Tibial artery (tissue), 4 donors: ENCODE measurements around the gene ITPRIPL1.

Source experiments
- DNase-seq, 2 donors: peaks; one replicate each; pipeline ENCODE4 v3.0.0-alpha.2; 2019
- H3K27ac ChIP-seq, 2 donors: fragments of 200-600 bp; sonication (generic) in 1 of 2; 1 replicate in 1 of 2; 2 replicates in 1 of 2; pipeline ENCODE4 v1.5.1; 2018 to 2019; ENCODE audit warnings: mild to moderate bottlenecking in 1 of 2
- H3K27me3 ChIP-seq, 2 donors: fragments of 200-600 bp; sonication (generic) in 1 of 2; one replicate each; pipeline versions ENCODE4 v1.5.1 to v1.6.0; 2016 to 2019
- H3K36me3 ChIP-seq, 3 donors: fragments of 200-600 bp; sonication (generic) in 2 of 3; one replicate each; pipeline ENCODE4 v1.5.1; 2016 to 2019; ENCODE audit warnings: mild to moderate bottlenecking in 2 of 3
- H3K4me1 ChIP-seq, 4 donors: fragments of 200-600 bp; sonication (generic) in 2 of 4; 1 replicate in 3 of 4; 2 replicates in 1 of 4; pipeline ENCODE4 v1.5.1; 2016 to 2019
- H3K4me3 ChIP-seq, 2 donors: fragments of 200-600 bp; sonication (generic) in 1 of 2; 1 replicate in 1 of 2; 2 replicates in 1 of 2; pipeline ENCODE4 v1.5.1; 2018 to 2019; ENCODE audit warnings: mild to moderate bottlenecking in 2 of 2
- H3K9me3 ChIP-seq, 3 donors: fragments of 200-600 bp; sonication (generic) in 1 of 3; one replicate each; pipeline ENCODE4 v1.5.1; 2016 to 2019
- CTCF ChIP-seq, 2 experiments: fragments of 200-600 bp in 1 of 2; fragments of 450-650 bp in 1 of 2; IDR thresholded peaks; one replicate each; pipeline ENCODE4 v1.5.1; 2017 to 2019; ENCODE audit warnings: antibody characterized with exemption in 2 of 2, mild to moderate bottlenecking in 1 of 2, moderate library complexity in 1 of 2
- intact Hi-C: fragments of 100-400 bp; cut with DNase I; formaldehyde crosslinking; loops from one replicate; pipeline ENCODE4 v1.15.0; 2023; ENCODE audit warnings: low total_unique reads

The ITPRIPL1 gene

GRCh38 chr2:96317584-96317997, 7.5 kb upstream of the ITPRIPL1 start:
- no peaks in the 10 kb centered on the region for H3K36me3 ChIP-seq
- H3K9me3 ChIP-seq = no peaks in the 10 kb centered on the region
- H3K4me1 ChIP-seq = peaks cover 0 to 18% (median 13%) of the 10 kb centered on the region in 4 donors
- H3K27ac ChIP-seq = no peak overlapping the region
- intact Hi-C loops = no loop called here
- H3K4me3 ChIP-seq = no peak overlapping the region
- TF ChIP-seq CTCF (IDR thresholded peaks at IDR 0.05) = no peak
- peak in 1 of 2 donors; percentile 40 for DNase-seq
- H3K27me3 ChIP-seq = peaks cover 0 to 42% of the 10 kb centered on the region in 2 donors

GRCh38 chr2:96318723-96319122, 6.4 kb upstream of the ITPRIPL1 start:
- Histone ChIP-seq H3K36me3 (no peaks in the 10 kb centered on the region), H3K4me1 (peaks cover 0 to 18% (median 13%) of the 10 kb centered on the region in 4 donors), H3K27ac (no peak overlapping the region), H3K4me3 (no peak overlapping the region), H3K27me3 (peaks cover 0 to 51% of the 10 kb centered on the region in 2 donors), H3K9me3 (no peaks in the 10 kb centered on the region)
- peak in 1 of 2 donors; percentile 3 for DNase-seq
- TF ChIP-seq CTCF (IDR thresholded peaks at IDR 0.05) = no peak
- intact Hi-C loops = no loop called here

GRCh38 chr2:96319396-96319795, 5.7 kb upstream of the ITPRIPL1 start:
- Histone ChIP-seq H3K9me3 (no peaks in the 10 kb centered on the region), H3K27ac (no peak overlapping the region), H3K4me3 (no peak overlapping the region), H3K4me1 (peaks cover 0 to 18% (median 13%) of the 10 kb centered on the region in 4 donors), H3K36me3 (no peaks in the 10 kb centered on the region), H3K27me3 (peaks cover 0 to 55% of the 10 kb centered on the region in 2 donors)
- peak in 1 of 2 donors; percentile 9 for DNase-seq
- intact Hi-C loops = no loop called here
- no peak for TF ChIP-seq CTCF (IDR thresholded peaks at IDR 0.05)

GRCh38 chr2:96320326-96320725, 4.8 kb upstream of the ITPRIPL1 start:
- H3K27ac ChIP-seq = no peak overlapping the region
- DNase-seq = peak in 1 of 2 donors; percentile 34
- H3K27me3 ChIP-seq = peaks cover 0 to 62% of the 10 kb centered on the region in 2 donors
- no peak overlapping the region for H3K4me3 ChIP-seq
- H3K9me3 ChIP-seq = no peaks in the 10 kb centered on the region
- intact Hi-C loops = no loop called here
- no peak for TF ChIP-seq CTCF (IDR thresholded peaks at IDR 0.05)
- peaks cover 0 to 25% (median 17%) of the 10 kb centered on the region in 4 donors for H3K4me1 ChIP-seq
- H3K36me3 ChIP-seq = no peaks in the 10 kb centered on the region

- intact Hi-C loops = no loop called here
- H3K27me3 ChIP-seq = peaks cover 0 to 68% of the 10 kb centered on the region in 2 donors
- peaks cover 0 to 31% (median 21%) of the 10 kb centered on the region in 4 donors for H3K4me1 ChIP-seq
- H3K4me3 ChIP-seq = peak overlapping the region; percentile 54 to 69
- peak overlapping the region; percentile 2 to 26 for H3K27ac ChIP-seq
- peak in 1 of 2 donors; percentile 60 for DNase-seq
- no peak for TF ChIP-seq CTCF (IDR thresholded peaks at IDR 0.05)
- H3K9me3 ChIP-seq = no peaks in the 10 kb centered on the region
- no peaks in the 10 kb centered on the region for H3K36me3 ChIP-seq
Observed at GRCh38 chr2:96320728-96321622, 4.1 kb upstream of the ITPRIPL1 start.
